ENCODE results near the gene THAP7. TPM values are rescaled to one million over a fixed set of nuclear protein-coding genes. Genes with fewer than 3 reads are reported as not detected.

The THAP7 gene
- total RNA-seq, 1 experiment from 2014 or later: 24.6 TPM

- Histone ChIP-seq H2AFZ (ENCODE audit: low read length) (no peak overlapping the region), H3K18ac (ENCODE audit: insufficient read length, low read depth, low read length) (no peak overlapping the region), H2AK5ac (ENCODE audit: insufficient read length, low read length) (no peak overlapping the region), H3K9ac (ENCODE audit: extremely low read depth, insufficient read length, low read length) (no peak overlapping the region), H3K23me2 (ENCODE audit: insufficient read length, low read depth, low read length, poor library complexity, severe bottlenecking) (peaks cover 11% of the 10 kb centered on the region), H2BK120ac (ENCODE audit: low read depth, low read length, poor library complexity, severe bottlenecking) (no peak overlapping the region), H3K23ac (ENCODE audit: insufficient read length, low read depth, low read length) (no peak overlapping the region), H3K4me1 (ENCODE audit: insufficient read depth, low read length) (no peaks in the 10 kb centered on the region; the same call in 1 of the 2 replicates), H3K27ac (ENCODE audit: insufficient read length, low read depth, low read length) (no peak overlapping the region), H3K27me3 (ENCODE audit: insufficient read depth, low read length) (no peaks in the 10 kb centered on the region), H3K79me1 (ENCODE audit: insufficient read depth, low read depth, low read length, poor library complexity, severe bottlenecking) (no peaks in the 10 kb centered on the region), H2BK5ac (ENCODE audit: insufficient read length, low read length) (no peak overlapping the region), H2BK12ac (ENCODE audit: insufficient read length, low read depth, low read length) (no peak overlapping the region), H3K79me2 (ENCODE audit: insufficient read depth, low read length) (no peaks in the 10 kb centered on the region), H3K14ac (ENCODE audit: insufficient read depth, low read length) (no peak overlapping the region), H3K4me2 (ENCODE audit: insufficient read depth, insufficient read length, low read length) (no peak overlapping the region), H4K8ac (replicated peaks; ENCODE audit: insufficient read length, low read depth, low read length) (no peak overlapping the region), H3K9me3 (ENCODE audit: control insufficient read depth, low read depth, low read length) (no peaks in the 10 kb centered on the region), H4K91ac (ENCODE audit: insufficient read length, low read depth, low read length) (no peak overlapping the region), H2BK15ac (ENCODE audit: low read depth, low read length) (no peak overlapping the region), H4K5ac (ENCODE audit: insufficient read length, low read depth, low read length) (no peak overlapping the region), H2BK20ac (ENCODE audit: low read depth, low read length, poor library complexity, severe bottlenecking) (no peak overlapping the region), H3K56ac (ENCODE audit: insufficient read length, low read depth, low read length) (no peak overlapping the region), H3K4ac (ENCODE audit: low read depth, low read length) (no peak overlapping the region), H4K20me1 (ENCODE audit: control insufficient read depth, insufficient read depth, insufficient read length) (no peaks in the 10 kb centered on the region), H3T11ph (ENCODE audit: low read length) (no peak overlapping the region)
- Mint-ChIP-seq H3K36me3 (ENCODE audit: insufficient read depth in 1 of 3, low read depth in 3 of 3) (peaks cover 2 to 12% (median 3%) of the 10 kb centered on the region in 3 experiments; a peak in 5 of 7 replicates), H3K4me1 (peaks cover 11 to 17% of the 10 kb centered on the region in 2 experiments), H3K27ac (peak overlapping the region in 2 of 3 experiments; percentile 39 to 82; a peak in 3 of 7 replicates), H3K9me3 (no peaks in the 10 kb centered on the region), H3K27me3 (ENCODE audit: low read depth) (no peaks in the 10 kb centered on the region), H3K4me3 (no peak overlapping the region)
- DNase-seq: no peak
- no peak for TF ChIP-seq CTCF (conservative IDR thresholded peaks at IDR 0.05)
- WGBS (ENCODE audit: extremely low coverage, insufficient read length, low lambda C conversion rate): no CpG with 5 or more reads among the region's 7 CpGs
Measured at GRCh38 chr22:20998411-20999336, 3.2 kb downstream of the THAP7 start.

All from H9 (cell line).